HFF-Myc (cell line): Measurements from ENCODE around the gene PIKFYVE.
A peak's percentile ranks its signal among the peaks of the same experiment; 100 is the strongest.
"Not testable (repeated sequence)": the region's sequence is repeated elsewhere in the genome, so short reads cannot be mapped to it uniquely, and the experiment has no call there.

ENCODE experiments used
- DNase-seq: peaks from one replicate; pipeline ENCODE4 v3.0.0-alpha.2; 2011; ENCODE audit warnings: low read depth; ENCODE audit errors: extremely low read depth
- H3K4me3 ChIP-seq: replicated peaks from 2 replicates; pipeline ENCODE4 v1.5.1; 2011; ENCODE audit warnings: low read depth, mild to moderate bottlenecking, control low read depth, low read length
- TF ChIP-seq, protein P1 (sequence below): IDR thresholded peaks from 2 replicates; pipeline ENCODE4 v1.5.1; 2012; ENCODE audit warnings: mild to moderate bottlenecking, low read depth, low read length, control low read depth; ENCODE audit errors: missing control alignments

PIKFYVE gene

GRCh38 chr2:208254118-208254870, 11.8 kb upstream of the PIKFYVE start:
- H3K4me3 ChIP-seq = peak overlapping the region; percentile 95
- DNase-seq = peak; percentile 27
- TF ChIP-seq, protein P1, sequence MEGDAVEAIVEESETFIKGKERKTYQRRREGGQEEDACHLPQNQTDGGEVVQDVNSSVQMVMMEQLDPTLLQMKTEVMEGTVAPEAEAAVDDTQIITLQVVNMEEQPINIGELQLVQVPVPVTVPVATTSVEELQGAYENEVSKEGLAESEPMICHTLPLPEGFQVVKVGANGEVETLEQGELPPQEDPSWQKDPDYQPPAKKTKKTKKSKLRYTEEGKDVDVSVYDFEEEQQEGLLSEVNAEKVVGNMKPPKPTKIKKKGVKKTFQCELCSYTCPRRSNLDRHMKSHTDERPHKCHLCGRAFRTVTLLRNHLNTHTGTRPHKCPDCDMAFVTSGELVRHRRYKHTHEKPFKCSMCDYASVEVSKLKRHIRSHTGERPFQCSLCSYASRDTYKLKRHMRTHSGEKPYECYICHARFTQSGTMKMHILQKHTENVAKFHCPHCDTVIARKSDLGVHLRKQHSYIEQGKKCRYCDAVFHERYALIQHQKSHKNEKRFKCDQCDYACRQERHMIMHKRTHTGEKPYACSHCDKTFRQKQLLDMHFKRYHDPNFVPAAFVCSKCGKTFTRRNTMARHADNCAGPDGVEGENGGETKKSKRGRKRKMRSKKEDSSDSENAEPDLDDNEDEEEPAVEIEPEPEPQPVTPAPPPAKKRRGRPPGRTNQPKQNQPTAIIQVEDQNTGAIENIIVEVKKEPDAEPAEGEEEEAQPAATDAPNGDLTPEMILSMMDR = peak; percentile 81

DNA sequence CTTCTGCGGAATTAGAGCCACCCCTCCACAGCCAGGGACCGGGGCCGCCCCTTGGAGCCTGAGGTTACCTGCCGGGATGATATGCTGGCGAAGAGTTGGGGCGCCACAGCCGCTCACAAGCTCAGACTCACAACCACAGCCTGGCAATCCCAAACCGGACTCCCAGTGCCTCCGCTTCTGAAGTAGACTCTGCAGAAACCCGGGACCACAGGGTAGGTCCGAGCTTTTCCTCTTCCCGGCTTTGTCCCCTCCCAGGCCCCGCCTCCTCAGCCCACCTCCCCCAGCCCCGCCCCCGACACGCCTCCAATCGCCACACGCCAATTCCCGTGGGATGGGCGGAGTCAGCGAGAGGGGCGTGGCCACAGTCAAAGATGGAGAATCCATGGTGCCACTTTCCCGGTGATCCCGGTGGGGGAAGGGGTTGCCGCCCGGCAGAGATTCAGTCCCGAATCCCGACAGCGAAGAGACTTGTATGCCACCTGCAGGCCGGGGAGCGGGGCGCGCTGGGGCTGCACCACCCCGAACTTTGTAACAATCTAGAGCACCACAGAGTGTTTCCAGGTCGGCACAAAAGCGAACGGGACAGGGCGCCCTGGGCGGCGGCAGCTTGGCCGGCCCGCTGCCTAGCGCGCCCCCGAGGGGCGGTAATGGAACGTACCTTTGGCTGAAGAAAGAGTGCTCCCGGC, 11.0 kb upstream of the PIKFYVE start, which contains the start of gene IDH1:
TSS of gene IDH1 (minus strand) at position 201 of the 686 bp plus-strand sequence. CDS start 3,520 bp downstream, outside the sequence.
- DNase-seq = peak; percentile 80
- H3K4me3 ChIP-seq = peak within 1 kb of the TSS; percentile 95
- TF ChIP-seq, protein P1 = peak; percentile 53

DNA sequence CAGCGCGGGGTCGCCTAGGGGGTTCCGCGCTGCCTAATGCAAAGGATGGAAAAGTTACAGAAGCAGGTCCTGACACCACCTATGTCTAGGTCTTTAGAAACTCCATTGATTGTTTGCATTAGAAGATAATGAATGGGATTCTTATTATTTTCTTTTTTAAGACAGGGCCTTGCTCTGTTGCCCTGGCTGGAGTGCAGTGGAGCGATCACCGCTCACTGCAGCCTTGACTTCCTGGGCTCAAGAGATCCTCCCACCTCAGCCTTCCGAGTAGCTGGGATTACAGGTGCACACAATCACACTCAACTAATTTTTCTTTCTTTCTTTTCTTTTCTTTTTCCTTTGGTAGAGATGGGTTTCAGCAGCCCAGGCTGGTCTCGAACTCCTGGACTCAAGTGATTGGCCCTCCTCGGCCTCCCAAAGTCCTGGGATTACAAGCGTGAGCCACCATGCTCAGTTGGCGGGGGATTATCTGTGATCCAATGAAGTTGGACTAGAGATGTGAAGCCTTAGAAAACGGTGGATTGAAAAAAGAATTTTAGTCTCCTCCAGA, 10.4 kb upstream of the PIKFYVE start:
- TF ChIP-seq, protein P1 = no peak
- peak overlapping the region; percentile 95 for H3K4me3 ChIP-seq
- no peak for DNase-seq

GRCh38 chr2:208256192-208256782, 9.8 kb upstream of the PIKFYVE start:
- TF ChIP-seq, protein P1 = no peak
- H3K4me3 ChIP-seq = no peak overlapping the region
- DNase-seq = no peak

DNA sequence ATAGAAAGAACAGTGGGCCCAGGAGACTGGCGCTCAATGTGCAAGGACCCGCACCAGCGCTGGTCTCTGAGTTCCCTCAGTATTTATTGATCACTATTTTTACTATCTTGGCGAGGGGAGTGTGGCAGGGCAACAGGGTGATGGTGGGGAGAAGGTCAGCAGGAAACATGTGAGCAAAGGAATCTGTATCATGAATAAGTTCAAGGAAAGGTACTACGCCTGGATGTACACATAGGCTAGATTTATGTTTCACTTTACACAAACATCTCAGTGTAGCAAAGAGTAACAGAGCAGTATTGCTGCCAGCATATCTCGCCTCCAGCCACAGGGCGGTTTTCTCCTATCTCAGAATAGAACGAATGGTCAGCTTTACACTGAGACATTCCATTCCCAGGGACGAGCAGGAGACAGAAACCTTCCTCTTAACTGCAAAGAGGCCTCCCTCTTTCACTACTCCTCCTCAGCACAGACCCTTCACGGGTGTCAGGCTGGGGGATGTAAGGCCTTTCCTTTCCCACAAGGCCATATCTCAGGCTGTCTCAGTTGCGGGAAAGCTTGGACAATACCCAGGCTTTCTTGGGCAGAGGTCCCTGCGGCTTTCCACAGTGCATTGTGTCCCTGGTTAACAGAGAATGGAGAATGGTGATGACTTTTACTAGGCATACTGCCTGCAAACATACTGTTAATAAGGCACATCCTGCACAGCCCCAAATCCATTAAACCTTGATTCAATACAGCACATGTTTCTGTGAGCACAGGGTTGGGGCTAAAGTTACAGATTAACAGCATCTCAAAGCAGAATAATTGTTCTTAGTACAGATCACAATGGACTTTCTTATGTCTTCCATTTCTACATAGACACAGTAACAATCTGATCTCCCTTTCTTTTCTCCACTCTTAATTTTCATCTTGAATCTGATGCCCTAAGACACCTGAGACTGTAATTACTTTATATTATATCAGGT, 8.9 kb upstream of the PIKFYVE start:
- not testable (repeated sequence) for H3K4me3 ChIP-seq, DNase-seq

DNA sequence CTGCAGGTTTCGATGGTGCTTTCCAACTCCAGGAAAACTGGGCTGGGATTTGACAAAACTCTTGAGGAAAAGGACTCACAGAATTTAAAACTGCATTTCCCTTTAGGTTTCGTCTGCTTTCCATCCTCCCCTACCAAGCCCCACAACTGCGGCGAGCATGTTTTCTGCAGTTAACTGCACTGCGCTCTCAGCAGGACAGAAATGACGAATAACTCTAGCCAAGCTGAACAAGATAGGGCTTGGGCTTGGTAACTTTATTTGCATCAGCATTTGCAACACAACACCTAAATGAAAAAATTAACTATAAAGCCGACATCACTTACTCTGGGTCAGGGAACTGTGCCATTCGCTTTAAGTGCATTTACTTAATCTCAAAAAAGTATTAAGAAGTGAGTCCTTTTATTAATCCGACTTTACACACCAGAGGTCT, 669 bp upstream of the PIKFYVE start:
- DNase-seq = peak; percentile 24
- peak overlapping the region; percentile 81 for H3K4me3 ChIP-seq
- TF ChIP-seq, protein P1 = no peak
